ENCODE results near the gene GBF1. TPM values are rescaled to one million over a fixed set of nuclear protein-coding genes. Genes with fewer than 3 reads are reported as not detected.
"Not testable (repeated sequence)": the region's sequence is repeated elsewhere in the genome, so short reads cannot be mapped to it uniquely, and the experiment has no call there.

The GBF1 gene
- 34.4 and 54.7 TPM in 2 replicates for total RNA-seq (2014; rRNA removed; shearing (Covaris generic))

- peak; percentile 100 for DNase-seq (ENCODE audit: low read depth)
Observed at GRCh38 chr10:102245082-102245931, at the start of gene GBF1. Gene GBF1, plus strand, starts transcription at chr10:102245532. Its CDS starts 13,407 bp downstream, at chr10:102258939.

GRCh38 chr10:102196893-102197292 is 48.4 kb upstream of the GBF1 start:
- DNase-seq (ENCODE audit: low read depth): no peak

GRCh38 chr10:102198027-102198426 is 47.3 kb upstream of the GBF1 start:
- no peak for DNase-seq (ENCODE audit: low read depth)

- no peak for DNase-seq (ENCODE audit: low read depth)
Observed at GRCh38 chr10:102200751-102201640, 44.3 kb upstream of the GBF1 start.

- DNase-seq (ENCODE audit: low read depth): no peak
Observed at GRCh38 chr10:102202386-102202785, 42.9 kb upstream of the GBF1 start.

GRCh38 chr10:102208311-102209035 is 36.9 kb upstream of the GBF1 start:
- DNase-seq (ENCODE audit: low read depth): peak; percentile 65

GRCh38 chr10:102211615-102212299 is 33.6 kb upstream of the GBF1 start:
- DNase-seq (ENCODE audit: low read depth): no peak

GRCh38 chr10:102213599-102213998 is 31.7 kb upstream of the GBF1 start:
- not testable (repeated sequence) for DNase-seq (ENCODE audit: low read depth)

GRCh38 chr10:102219370-102219769 is 26.0 kb upstream of the GBF1 start:
- no peak for DNase-seq (ENCODE audit: low read depth)

- DNase-seq (ENCODE audit: low read depth): no peak
Observed at GRCh38 chr10:102220612-102221011, 24.7 kb upstream of the GBF1 start.

GRCh38 chr10:102222797-102223196 is 22.5 kb upstream of the GBF1 start:
- DNase-seq (ENCODE audit: low read depth): no peak

- peak; percentile 85 for DNase-seq (ENCODE audit: low read depth)
Observed at GRCh38 chr10:102225646-102226541, 19.4 kb upstream of the GBF1 start, which contains the start of gene ELOVL3. Gene ELOVL3, plus strand, starts transcription at chr10:102226299. Its CDS starts 250 bp downstream, at chr10:102226549.

GRCh38 chr10:102226542-102226870 is 18.8 kb upstream of the GBF1 start:
- no peak for DNase-seq (ENCODE audit: low read depth)

- DNase-seq (ENCODE audit: low read depth): peak; percentile 33
Observed at GRCh38 chr10:102227050-102227449, 18.3 kb upstream of the GBF1 start.

- DNase-seq (ENCODE audit: low read depth): peak; percentile 78
Observed at GRCh38 chr10:102229810-102230263, 15.5 kb upstream of the GBF1 start.

- peak; percentile 77 for DNase-seq (ENCODE audit: low read depth)
Observed at GRCh38 chr10:102230264-102230860, 15.0 kb upstream of the GBF1 start.

- DNase-seq (ENCODE audit: low read depth): peak; percentile 51
Observed at GRCh38 chr10:102230861-102231356, 14.4 kb upstream of the GBF1 start.

GRCh38 chr10:102231357-102232318 is 13.7 kb upstream of the GBF1 start:
- DNase-seq (ENCODE audit: low read depth): peak; percentile 22
